HL-60 (cell line): ENCODE measurements around the gene OR4C3.
"Not testable (repeated sequence)": the region's sequence is repeated elsewhere in the genome, so short reads cannot be mapped to it uniquely, and the experiment has no call there.

Experiments used
- GABPA ChIP-seq: IDR thresholded peaks from 2 replicates; pipeline ENCODE4 v1.6.1; 2012; ENCODE audit warnings: low read depth
- POLR2AphosphoS5 ChIP-seq: IDR thresholded peaks from 2 replicates; pipeline ENCODE4 v1.6.1; 2012; ENCODE audit warnings: low read depth
- REST ChIP-seq: IDR thresholded peaks from 2 replicates; pipeline ENCODE4 v1.6.1; 2012; ENCODE audit warnings: low read depth; ENCODE audit not compliant: insufficient replicate concordance
- TF ChIP-seq, protein P1 (sequence below): IDR thresholded peaks from one replicate; pipeline ENCODE4 v1.5.1; 2011; ENCODE audit warnings: low read length, control low read depth, inconsistent platforms; ENCODE audit not compliant: insufficient read depth

DNA sequence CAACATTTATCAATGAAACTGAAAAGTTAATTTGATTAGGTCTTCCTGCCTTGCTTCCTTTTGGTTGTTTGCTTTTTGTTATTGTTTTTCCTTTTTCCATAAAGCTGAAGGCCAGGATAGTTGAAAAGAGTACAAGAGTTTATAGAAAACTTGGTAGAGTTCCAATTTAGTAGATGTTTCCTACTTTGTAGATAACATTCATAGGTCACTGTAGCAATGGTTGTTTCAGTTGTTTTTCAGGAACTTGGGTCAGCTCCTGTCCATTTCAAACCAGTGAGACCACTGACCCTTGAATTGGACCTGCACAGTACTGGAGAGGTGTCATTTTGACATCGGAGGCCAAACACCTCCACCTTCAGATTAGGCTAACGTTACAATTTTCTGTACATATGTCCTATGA, 4.9 kb upstream of the OR4C3 start:
- TF ChIP-seq, protein P1, sequence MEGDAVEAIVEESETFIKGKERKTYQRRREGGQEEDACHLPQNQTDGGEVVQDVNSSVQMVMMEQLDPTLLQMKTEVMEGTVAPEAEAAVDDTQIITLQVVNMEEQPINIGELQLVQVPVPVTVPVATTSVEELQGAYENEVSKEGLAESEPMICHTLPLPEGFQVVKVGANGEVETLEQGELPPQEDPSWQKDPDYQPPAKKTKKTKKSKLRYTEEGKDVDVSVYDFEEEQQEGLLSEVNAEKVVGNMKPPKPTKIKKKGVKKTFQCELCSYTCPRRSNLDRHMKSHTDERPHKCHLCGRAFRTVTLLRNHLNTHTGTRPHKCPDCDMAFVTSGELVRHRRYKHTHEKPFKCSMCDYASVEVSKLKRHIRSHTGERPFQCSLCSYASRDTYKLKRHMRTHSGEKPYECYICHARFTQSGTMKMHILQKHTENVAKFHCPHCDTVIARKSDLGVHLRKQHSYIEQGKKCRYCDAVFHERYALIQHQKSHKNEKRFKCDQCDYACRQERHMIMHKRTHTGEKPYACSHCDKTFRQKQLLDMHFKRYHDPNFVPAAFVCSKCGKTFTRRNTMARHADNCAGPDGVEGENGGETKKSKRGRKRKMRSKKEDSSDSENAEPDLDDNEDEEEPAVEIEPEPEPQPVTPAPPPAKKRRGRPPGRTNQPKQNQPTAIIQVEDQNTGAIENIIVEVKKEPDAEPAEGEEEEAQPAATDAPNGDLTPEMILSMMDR, result not testable (repeated sequence)
- TF ChIP-seq POLR2AphosphoS5, REST, GABPA: not testable (repeated sequence)
